Stimulated activated naive CD8-positive, alpha-beta T cell treated with anti-CD3 and anti-CD28 coated beads, Interleukin-15, amount 100 ng/mL, for 72 hours (primary cell): Measurements from ENCODE around the gene SLC8A1.

Experiments used
- ATAC-seq: fragments of 150-1000 bp; cut with Tn5 transposase; 2 replicates; pipeline ENCODE4 v1.10.0; 2021; ENCODE audit warnings: mild to moderate bottlenecking, moderate library complexity
- DNase-seq, 2 donors: peaks; one replicate each; pipeline ENCODE4 v3.0.0; 2021 to 2022
- H3K27ac Mint-ChIP-seq, 2 donors: one replicate each; pipeline ENCODE4 v1.8.0; 2022; ENCODE audit warnings: mild to moderate bottlenecking in 2 of 2, mixed read lengths in 2 of 2, moderate library complexity in 2 of 2
- H3K27me3 Mint-ChIP-seq: one replicate; pipeline ENCODE4 v1.8.0; 2022; ENCODE audit warnings: mixed read lengths
- H3K4me1 Mint-ChIP-seq: one replicate; pipeline ENCODE4 v1.8.0; 2022; ENCODE audit warnings: mild to moderate bottlenecking, mixed read lengths
- H3K4me3 Mint-ChIP-seq, 2 donors: one replicate each; pipeline ENCODE4 v1.8.0; 2022; ENCODE audit warnings: mild to moderate bottlenecking in 2 of 2, mixed read lengths in 2 of 2, moderate library complexity in 1 of 2
- H3K9me3 Mint-ChIP-seq, 2 donors: one replicate each; pipeline ENCODE4 v1.8.0; 2022; ENCODE audit warnings: mixed read lengths in 2 of 2

SLC8A1 gene

DNA sequence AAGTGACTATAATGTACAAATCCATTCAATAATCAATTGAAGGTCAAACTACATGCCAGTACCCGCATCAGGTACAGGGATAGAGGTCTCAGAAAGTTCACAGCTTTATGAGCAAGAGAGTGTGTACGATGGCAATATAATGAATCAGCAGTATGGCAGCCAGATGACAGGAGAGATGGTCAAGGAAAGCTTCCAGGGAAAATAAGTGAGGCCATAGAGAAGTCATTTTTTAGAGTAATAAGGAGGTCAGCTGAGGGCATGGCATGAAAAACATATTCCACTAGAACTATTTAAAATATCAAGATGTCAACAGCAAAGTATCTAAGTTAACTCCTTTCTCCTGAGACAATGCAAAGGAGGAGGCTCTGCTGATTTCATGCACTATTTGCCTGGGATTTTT lies 108.0 kb downstream of the SLC8A1 start:
- no peak for ATAC-seq
- no peaks in the 10 kb centered on the region for H3K4me1 Mint-ChIP-seq
- no peak for DNase-seq
- no peak overlapping the region for H3K4me3 Mint-ChIP-seq
- no peak overlapping the region for H3K27ac Mint-ChIP-seq
- H3K9me3 Mint-ChIP-seq = no peaks in the 10 kb centered on the region
- no peaks in the 10 kb centered on the region for H3K27me3 Mint-ChIP-seq

DNA sequence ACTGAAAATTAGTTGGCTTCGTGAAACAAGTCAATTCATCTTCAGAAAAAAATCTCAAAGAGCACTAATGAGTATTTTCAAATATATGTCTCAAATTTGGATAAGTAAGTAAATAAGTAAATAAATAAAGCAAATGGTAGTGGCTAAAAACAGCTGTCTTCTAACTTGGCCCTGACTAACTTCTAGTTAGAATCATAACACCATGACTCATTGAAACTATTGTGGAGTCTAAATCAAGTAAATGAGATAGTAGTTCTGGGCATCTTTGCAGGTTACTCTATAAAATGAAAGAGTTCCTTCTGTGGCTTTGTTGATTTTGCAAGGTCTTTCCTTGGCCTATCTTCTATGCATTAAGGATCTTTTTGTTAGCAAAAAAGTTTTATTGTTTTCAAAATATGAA lies 110.7 kb downstream of the SLC8A1 start:
- no peak overlapping the region for H3K27ac Mint-ChIP-seq
- H3K27me3 Mint-ChIP-seq = no peaks in the 10 kb centered on the region
- H3K9me3 Mint-ChIP-seq = no peaks in the 10 kb centered on the region
- no peaks in the 10 kb centered on the region for H3K4me1 Mint-ChIP-seq
- no peak for DNase-seq
- no peak overlapping the region for H3K4me3 Mint-ChIP-seq
- no peak for ATAC-seq

DNA sequence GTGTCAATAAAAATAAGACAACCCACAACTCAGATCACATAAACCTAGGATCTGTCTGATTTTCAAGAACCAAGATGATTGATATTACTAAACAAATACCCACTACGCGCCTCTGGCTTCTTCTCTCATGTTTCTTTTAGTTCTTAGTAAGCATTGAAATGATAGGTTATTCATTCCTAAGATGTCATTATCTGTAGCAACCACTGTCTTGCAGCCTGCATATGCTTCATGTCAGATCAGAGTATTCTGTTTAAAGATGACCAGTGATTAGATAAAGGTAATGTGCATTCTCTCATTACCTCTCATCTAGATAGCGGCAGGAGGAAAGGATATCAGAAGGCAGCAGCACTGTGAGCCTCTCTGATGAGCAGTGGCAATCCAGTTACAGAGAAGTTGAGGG lies 112.9 kb downstream of the SLC8A1 start:
- H3K4me3 Mint-ChIP-seq = no peak overlapping the region
- no peaks in the 10 kb centered on the region for H3K9me3 Mint-ChIP-seq
- DNase-seq = no peak
- ATAC-seq = no peak
- no peak overlapping the region for H3K27ac Mint-ChIP-seq
- H3K27me3 Mint-ChIP-seq = no peaks in the 10 kb centered on the region
- no peaks in the 10 kb centered on the region for H3K4me1 Mint-ChIP-seq

DNA sequence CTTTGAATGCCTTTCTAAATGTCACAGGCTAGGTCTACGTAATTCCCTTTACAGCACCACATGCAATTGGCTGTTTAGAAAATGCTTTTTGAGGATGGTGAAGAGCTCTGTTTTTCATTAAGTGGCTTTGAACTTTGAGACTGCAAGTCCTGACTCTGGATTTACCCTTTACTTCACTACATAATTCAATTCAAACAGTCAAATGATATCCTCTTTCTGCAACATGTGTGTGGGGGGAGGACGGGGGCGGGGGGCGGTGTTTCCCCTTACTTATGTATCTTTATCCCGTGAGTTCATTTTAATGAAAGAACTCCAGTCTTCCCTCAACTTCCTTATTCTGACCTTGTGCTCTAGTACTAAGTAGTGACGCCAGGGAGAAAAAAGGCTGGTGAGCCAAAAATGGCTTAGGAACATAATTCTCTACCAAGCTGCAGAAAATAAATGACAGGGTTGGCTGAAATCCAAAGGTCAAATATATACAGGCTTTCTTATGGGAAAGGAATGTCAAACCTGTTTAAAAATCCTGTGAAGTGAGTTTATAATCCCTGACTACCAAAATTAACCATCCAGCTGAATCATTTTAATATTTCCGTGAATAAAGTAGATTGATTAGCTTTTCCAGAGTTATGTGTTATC lies 119.6 kb downstream of the SLC8A1 start:
- ATAC-seq (no peak), DNase-seq (no peak)
- Mint-ChIP-seq H3K4me3 (no peak overlapping the region), H3K4me1 (no peaks in the 10 kb centered on the region), H3K9me3 (no peaks in the 10 kb centered on the region), H3K27me3 (no peaks in the 10 kb centered on the region), H3K27ac (no peak overlapping the region)

- ATAC-seq = no peak
- no peaks in the 10 kb centered on the region for H3K27me3 Mint-ChIP-seq
- H3K27ac Mint-ChIP-seq = no peak overlapping the region
- no peaks in the 10 kb centered on the region for H3K9me3 Mint-ChIP-seq
- DNase-seq = no peak
- H3K4me3 Mint-ChIP-seq = no peak overlapping the region
- no peaks in the 10 kb centered on the region for H3K4me1 Mint-ChIP-seq
Observed at GRCh38 chr2:40330096-40330495, 121.8 kb downstream of the SLC8A1 start.

GRCh38 chr2:40329739-40330030 lies 122.2 kb downstream of the SLC8A1 start:
- no peaks in the 10 kb centered on the region for H3K9me3 Mint-ChIP-seq
- H3K4me3 Mint-ChIP-seq = no peak overlapping the region
- no peak for DNase-seq
- no peaks in the 10 kb centered on the region for H3K27me3 Mint-ChIP-seq
- no peak overlapping the region for H3K27ac Mint-ChIP-seq
- ATAC-seq = no peak
- H3K4me1 Mint-ChIP-seq = no peaks in the 10 kb centered on the region

DNA sequence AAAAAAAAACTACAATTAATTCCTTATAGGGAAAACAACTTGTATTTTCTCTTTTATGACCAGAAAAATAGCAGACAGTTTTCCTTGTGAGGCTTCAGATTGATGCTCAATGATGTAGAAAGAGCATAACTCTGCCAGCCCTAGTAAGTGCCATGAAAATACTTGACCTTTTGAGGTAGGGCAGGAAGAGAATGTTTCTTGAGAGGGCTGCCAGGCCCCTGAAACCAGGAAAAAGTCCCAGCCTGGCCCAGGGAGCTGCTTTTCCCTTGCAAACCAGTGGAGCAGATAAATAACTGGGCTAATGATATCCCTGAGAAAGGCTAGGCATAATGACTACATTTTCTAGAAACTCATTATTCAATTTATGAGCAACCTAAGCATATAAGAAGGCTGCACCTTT lies 126.8 kb downstream of the SLC8A1 start:
- no peaks in the 10 kb centered on the region for H3K27me3 Mint-ChIP-seq
- no peaks in the 10 kb centered on the region for H3K4me1 Mint-ChIP-seq
- ATAC-seq (no peak), DNase-seq (no peak)
- no peak overlapping the region for H3K4me3 Mint-ChIP-seq
- no peak overlapping the region for H3K27ac Mint-ChIP-seq
- no peaks in the 10 kb centered on the region for H3K9me3 Mint-ChIP-seq

DNA sequence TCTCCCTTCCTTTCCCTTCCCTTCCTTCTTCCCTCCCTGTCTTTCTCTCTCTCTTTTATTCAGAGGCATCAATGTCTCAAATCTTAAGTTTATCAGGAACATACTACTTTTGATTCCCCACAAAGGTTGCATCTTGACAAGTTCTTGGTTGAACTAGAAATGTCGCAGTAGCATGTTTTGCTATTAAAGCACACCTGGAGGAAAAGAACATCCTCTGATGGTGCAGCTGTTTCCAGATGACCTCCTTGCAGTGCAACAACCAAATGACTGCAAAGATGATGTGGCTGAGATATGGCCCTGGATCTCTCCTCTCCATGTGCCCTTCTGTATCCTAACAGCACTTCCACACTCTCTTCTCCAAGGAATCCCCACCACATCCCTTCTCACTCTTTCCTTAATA lies 127.2 kb downstream of the SLC8A1 start:
- no peak for DNase-seq
- no peak overlapping the region for H3K27ac Mint-ChIP-seq
- ATAC-seq = no peak
- H3K27me3 Mint-ChIP-seq = no peaks in the 10 kb centered on the region
- no peaks in the 10 kb centered on the region for H3K4me1 Mint-ChIP-seq
- no peak overlapping the region for H3K4me3 Mint-ChIP-seq
- H3K9me3 Mint-ChIP-seq = no peaks in the 10 kb centered on the region

DNA sequence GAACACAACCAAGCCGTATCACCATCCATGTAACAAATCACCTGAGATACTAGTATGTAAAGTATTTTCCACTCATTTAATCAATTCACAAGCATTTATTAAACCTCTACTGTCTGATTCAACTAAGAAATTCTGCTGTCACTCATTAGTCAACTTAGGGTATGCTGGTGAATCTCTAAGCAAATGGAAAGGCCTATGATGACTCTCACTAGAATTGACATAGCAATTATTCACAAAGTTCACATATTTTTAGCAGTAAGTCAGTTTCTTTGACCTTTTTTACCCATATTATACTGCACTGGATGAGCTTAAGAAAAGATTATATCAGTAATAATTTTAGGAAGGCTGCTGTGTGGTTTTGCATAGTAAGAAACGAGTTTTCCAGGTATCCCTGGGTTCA lies 130.1 kb downstream of the SLC8A1 start:
- Mint-ChIP-seq H3K4me1 (no peaks in the 10 kb centered on the region), H3K27me3 (no peaks in the 10 kb centered on the region), H3K9me3 (no peaks in the 10 kb centered on the region), H3K27ac (no peak overlapping the region), H3K4me3 (no peak overlapping the region)
- DNase-seq (no peak), ATAC-seq (no peak)

DNA sequence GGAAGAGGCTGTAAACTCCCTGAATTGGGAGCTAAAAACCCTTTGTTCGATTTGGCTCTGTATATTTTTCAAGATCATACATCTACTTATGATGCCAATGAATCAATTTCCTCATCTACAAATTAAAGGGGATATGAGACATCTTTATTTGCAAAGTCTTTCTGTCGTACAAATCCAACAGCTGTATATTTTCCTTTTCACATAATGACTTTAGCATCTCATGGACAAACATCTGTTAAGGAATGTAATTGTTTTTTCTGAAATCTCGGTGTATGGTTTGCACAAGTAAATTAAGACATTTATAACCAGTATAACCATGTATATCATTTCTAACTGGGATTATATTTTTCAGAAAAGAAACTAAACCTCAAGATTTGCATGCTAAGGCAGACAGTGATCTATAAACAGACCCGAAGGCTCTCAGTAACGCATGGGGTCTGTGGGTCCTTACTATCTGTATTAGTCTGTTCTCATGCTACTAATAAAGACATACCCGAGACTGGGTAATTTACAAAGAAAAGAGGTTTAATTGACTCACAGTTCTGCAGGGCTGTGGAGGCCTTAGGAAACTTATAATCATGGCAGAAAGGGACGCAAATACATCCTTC lies 130.8 kb downstream of the SLC8A1 start:
- no peak overlapping the region for H3K4me3 Mint-ChIP-seq
- no peaks in the 10 kb centered on the region for H3K27me3 Mint-ChIP-seq
- DNase-seq (no peak), ATAC-seq (no peak)
- H3K4me1 Mint-ChIP-seq = no peaks in the 10 kb centered on the region
- no peaks in the 10 kb centered on the region for H3K9me3 Mint-ChIP-seq
- no peak overlapping the region for H3K27ac Mint-ChIP-seq

GRCh38 chr2:40318921-40319320 lies 133.0 kb downstream of the SLC8A1 start:
- H3K27ac Mint-ChIP-seq = no peak overlapping the region
- no peaks in the 10 kb centered on the region for H3K27me3 Mint-ChIP-seq
- DNase-seq = no peak
- no peaks in the 10 kb centered on the region for H3K9me3 Mint-ChIP-seq
- ATAC-seq = no peak
- H3K4me3 Mint-ChIP-seq = no peak overlapping the region
- H3K4me1 Mint-ChIP-seq = no peaks in the 10 kb centered on the region

DNA sequence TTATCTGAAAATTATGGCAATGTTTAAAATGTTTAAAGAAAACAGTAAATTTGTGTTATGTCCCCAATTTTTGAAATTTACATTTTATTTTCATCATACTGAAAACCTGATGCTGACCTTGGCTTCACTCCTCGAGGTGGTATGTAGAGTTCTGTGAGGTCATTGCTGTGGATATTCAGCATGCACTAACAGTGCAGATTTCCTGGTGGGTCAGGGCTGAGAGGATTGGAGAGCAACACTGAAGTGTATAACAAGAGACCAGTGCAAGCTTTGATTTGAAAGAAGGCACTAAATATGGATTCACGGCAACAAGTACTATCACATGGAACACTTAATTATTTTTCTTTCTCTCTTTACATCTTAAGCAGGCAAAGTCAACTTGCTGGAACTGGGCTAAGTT lies 134.1 kb downstream of the SLC8A1 start:
- ATAC-seq (no peak), DNase-seq (no peak)
- H3K27me3 Mint-ChIP-seq = no peaks in the 10 kb centered on the region
- no peak overlapping the region for H3K27ac Mint-ChIP-seq
- no peak overlapping the region for H3K4me3 Mint-ChIP-seq
- no peaks in the 10 kb centered on the region for H3K4me1 Mint-ChIP-seq
- H3K9me3 Mint-ChIP-seq = no peaks in the 10 kb centered on the region

DNA sequence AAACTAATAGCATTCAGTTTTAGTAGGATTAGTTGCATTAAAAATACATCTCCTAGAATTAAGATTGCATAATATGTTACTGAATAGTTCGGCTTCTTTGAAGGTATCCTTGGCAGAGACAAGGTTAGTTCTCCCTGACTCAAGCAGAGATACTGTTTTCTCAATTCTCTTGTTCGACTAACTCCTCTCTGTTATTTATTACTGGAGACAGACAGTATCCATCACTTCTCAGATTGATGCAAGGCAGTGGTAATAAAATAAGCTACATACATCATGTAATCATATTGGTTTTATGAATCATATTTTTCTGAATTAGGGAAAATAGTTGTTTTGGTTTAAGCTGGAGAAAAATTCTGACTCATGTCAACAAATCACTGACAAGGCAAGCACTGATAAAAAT lies 134.8 kb downstream of the SLC8A1 start:
- Mint-ChIP-seq H3K27ac (no peak overlapping the region), H3K4me3 (no peak overlapping the region), H3K4me1 (no peaks in the 10 kb centered on the region), H3K9me3 (no peaks in the 10 kb centered on the region), H3K27me3 (no peaks in the 10 kb centered on the region)
- DNase-seq (no peak), ATAC-seq (no peak)

DNA sequence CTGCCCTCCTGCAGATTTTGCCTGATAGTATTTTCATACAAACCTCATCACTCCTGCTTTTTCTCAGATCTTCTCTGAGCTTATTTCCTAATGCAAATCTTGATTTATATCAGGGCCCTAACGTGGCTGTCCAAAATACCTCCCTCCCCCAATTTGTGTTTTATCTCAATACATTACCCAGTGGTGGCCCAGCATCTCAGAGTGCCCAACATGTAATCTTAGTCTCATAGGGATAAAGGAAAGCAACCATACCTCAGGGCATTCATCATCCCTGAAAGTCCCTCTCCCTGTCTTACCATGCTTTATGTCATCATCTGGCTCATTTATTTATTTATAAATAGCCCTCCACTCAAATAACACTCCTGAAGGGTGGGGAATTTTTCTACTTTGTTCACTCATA lies 135.3 kb downstream of the SLC8A1 start:
- DNase-seq = no peak
- H3K4me1 Mint-ChIP-seq = no peaks in the 10 kb centered on the region
- H3K9me3 Mint-ChIP-seq = no peaks in the 10 kb centered on the region
- H3K4me3 Mint-ChIP-seq = no peak overlapping the region
- ATAC-seq = no peak
- no peak overlapping the region for H3K27ac Mint-ChIP-seq
- H3K27me3 Mint-ChIP-seq = no peaks in the 10 kb centered on the region

GRCh38 chr2:40315683-40316082 lies 136.2 kb downstream of the SLC8A1 start:
- Mint-ChIP-seq H3K4me3 (no peak overlapping the region), H3K4me1 (no peaks in the 10 kb centered on the region), H3K9me3 (no peaks in the 10 kb centered on the region), H3K27ac (no peak overlapping the region), H3K27me3 (no peaks in the 10 kb centered on the region)
- DNase-seq (no peak), ATAC-seq (no peak)

DNA sequence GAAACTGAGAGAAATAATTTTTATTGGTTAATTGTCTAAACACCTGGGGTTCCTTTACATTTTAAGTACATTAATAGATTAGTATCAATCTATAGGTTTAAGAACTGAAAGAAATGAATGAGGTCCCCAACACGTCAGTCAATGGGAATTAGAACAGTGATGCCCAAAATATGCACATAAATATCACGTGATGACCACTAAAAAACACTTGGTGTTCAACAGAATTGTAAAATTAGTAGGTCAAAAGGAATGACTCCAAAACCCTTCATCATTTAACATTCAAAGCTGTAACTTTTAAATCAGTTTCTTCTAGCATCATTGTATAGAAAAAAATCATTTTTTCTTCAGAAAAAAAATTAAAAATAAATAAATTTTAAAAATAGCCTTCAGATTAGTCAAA lies 140.9 kb downstream of the SLC8A1 start:
- H3K4me1 Mint-ChIP-seq = no peaks in the 10 kb centered on the region

GRCh38 chr2:40310303-40310702 lies 141.6 kb downstream of the SLC8A1 start:
- no peaks in the 10 kb centered on the region for H3K4me1 Mint-ChIP-seq
- no peak for ATAC-seq
- H3K27me3 Mint-ChIP-seq = no peaks in the 10 kb centered on the region
- H3K27ac Mint-ChIP-seq = no peak overlapping the region
- no peak overlapping the region for H3K4me3 Mint-ChIP-seq
- no peaks in the 10 kb centered on the region for H3K9me3 Mint-ChIP-seq
- no peak for DNase-seq

More for the DNA sequence above, 140.9 kb downstream of the SLC8A1 start:
- Mint-ChIP-seq H3K4me3 (no peak overlapping the region), H3K27me3 (no peaks in the 10 kb centered on the region), H3K27ac (no peak overlapping the region), H3K9me3 (no peaks in the 10 kb centered on the region)
- no peak for DNase-seq
- ATAC-seq = no peak
